Keratinocyte (primary cell): ENCODE data around the gene SORT1. TPM values are rescaled to one million over a fixed set of nuclear protein-coding genes. Genes with fewer than 3 reads are reported as not detected.

Experiments used
- DNase-seq: peaks from one replicate; pipeline ENCODE4 v3.0.0-alpha.2; 2011; ENCODE audit warnings: low read depth, missing footprints, low spot score
- FAIRE-seq: peaks from 2 replicates; lab custom pipeline; 2011; peaks lifted over from hg19 to GRCh38; lab: Jason Lieb, UNC
- H2AFZ ChIP-seq: 2 replicates; pipeline ENCODE4 v1.6.0; 2012; ENCODE audit warnings: low read length, control low read depth, inconsistent platforms; ENCODE audit not compliant: control insufficient read depth
- H3K27ac ChIP-seq: 2 replicates; pipeline ENCODE4 v1.5.1; 2011; ENCODE audit warnings: low read length; ENCODE audit not compliant: control insufficient read depth, insufficient read depth
- H3K27me3 ChIP-seq: 3 replicates; pipeline ENCODE4 v1.6.0; 2011; ENCODE audit warnings: low read length; ENCODE audit not compliant: control insufficient read depth, insufficient read depth; ENCODE audit errors: extremely low read depth
- H3K36me3 ChIP-seq, 2 experiments: 2 replicates in 1 of 2; 3 replicates in 1 of 2; pipeline ENCODE4 v1.5.1; 2011; ENCODE audit warnings: low read length in 2 of 2, mild to moderate bottlenecking in 1 of 2; ENCODE audit not compliant: control insufficient read depth in 2 of 2, insufficient read depth in 2 of 2; ENCODE audit errors: extremely low read depth in 1 of 2
- H3K4me1 ChIP-seq: 3 replicates; pipeline ENCODE4 v1.5.1; 2011; ENCODE audit warnings: low read length; ENCODE audit not compliant: control insufficient read depth, insufficient read depth; ENCODE audit errors: extremely low read depth
- H3K4me2 ChIP-seq: 3 replicates; pipeline ENCODE4 v1.6.0; 2011; ENCODE audit warnings: low read depth, low read length; ENCODE audit not compliant: control insufficient read depth, insufficient read depth; ENCODE audit errors: extremely low read depth
- H3K4me3 ChIP-seq, 3 experiments: fragments of 200-600 bp in 1 of 3; sonication (generic) in 1 of 3; 2 replicates in 2 of 3; 3 replicates in 1 of 3; pipeline ENCODE4 v1.5.1; 2011 to 2016; ENCODE audit warnings: low read length in 3 of 3, mild to moderate bottlenecking in 3 of 3, control low read depth in 2 of 3, inconsistent platforms in 1 of 3, low read depth in 1 of 3, mixed read lengths in 1 of 3, mixed run types in 1 of 3, moderate library complexity in 1 of 3; ENCODE audit not compliant: control insufficient read depth in 2 of 3, insufficient read depth in 2 of 3; ENCODE audit errors: extremely low read depth in 1 of 3
- H3K79me2 ChIP-seq: 2 replicates; pipeline ENCODE4 v1.6.0; 2012; ENCODE audit warnings: low read length; ENCODE audit not compliant: control insufficient read depth, insufficient read depth
- H3K9ac ChIP-seq: 3 replicates; pipeline ENCODE4 v1.6.0; 2011; ENCODE audit warnings: low read length; ENCODE audit not compliant: control insufficient read depth, insufficient read depth; ENCODE audit errors: extremely low read depth
- H3K9me1 ChIP-seq: 3 replicates; pipeline ENCODE4 v1.6.0; 2011; ENCODE audit warnings: low read length; ENCODE audit not compliant: control insufficient read depth, insufficient read depth; ENCODE audit errors: extremely low read depth
- H3K9me3 ChIP-seq: 2 replicates; pipeline ENCODE4 v1.5.1; 2012; ENCODE audit warnings: low read depth, low read length; ENCODE audit not compliant: control insufficient read depth
- H4K20me1 ChIP-seq: 3 replicates; pipeline ENCODE4 v1.6.0; 2011; ENCODE audit warnings: low read length; ENCODE audit not compliant: control insufficient read depth, insufficient read depth; ENCODE audit errors: extremely low read depth
- CTCF ChIP-seq, 3 experiments: IDR thresholded peaks in 1 of 3; conservative IDR thresholded peaks in 1 of 3; optimal IDR thresholded peaks in 1 of 3; 2 replicates in 2 of 3; 3 replicates in 1 of 3; pipeline versions ENCODE3 to v1.5.1; 2011; ENCODE audit warnings: low read length in 3 of 3, mild to moderate bottlenecking in 3 of 3, moderate library complexity in 2 of 3, control low read depth in 1 of 3, inconsistent platforms in 1 of 3; ENCODE audit not compliant: insufficient read depth in 2 of 3; ENCODE audit errors: extremely low read depth in 1 of 3
- EZH2 ChIP-seq: IDR thresholded peaks from one replicate; pipeline ENCODE4 v1.6.1; 2012; ENCODE audit warnings: inconsistent platforms, mild to moderate bottlenecking, low read length, moderate library complexity
- dilution Hi-C: fragments of 300-500 bp; cut with MboI; formaldehyde crosslinking; loops from one replicate; pipeline ENCODE4 v1.7.0; 2020; ENCODE audit warnings: low sequenced_read_pairs; ENCODE audit not compliant: extremely low pct_ligation_motif_present
- polyA plus RNA-seq, 5 experiments: library from polyadenylated mRNA; depleted of rRNA in 3 of 5; stranded (reverse) in 3 of 5; stranded (forward) in 1 of 5; unstranded in 1 of 5; fragments of >200 nt; gene quantifications; 1 replicate in 1 of 5; 2 replicates in 3 of 5; 3 replicates in 1 of 5; pipeline versions ENCODE4 v1.2.1 to v1.2.3, GENCODE V29; 2011 to 2012; ENCODE audit warnings: missing spikeins in 2 of 5, low read depth in 1 of 5, low replicate concordance in 1 of 5

Gene SORT1
- polyA plus RNA-seq, 1 donor (not counting 4 experiments of a cell fraction or from before 2014, with no cell fraction given): 1.6 TPM

DNA sequence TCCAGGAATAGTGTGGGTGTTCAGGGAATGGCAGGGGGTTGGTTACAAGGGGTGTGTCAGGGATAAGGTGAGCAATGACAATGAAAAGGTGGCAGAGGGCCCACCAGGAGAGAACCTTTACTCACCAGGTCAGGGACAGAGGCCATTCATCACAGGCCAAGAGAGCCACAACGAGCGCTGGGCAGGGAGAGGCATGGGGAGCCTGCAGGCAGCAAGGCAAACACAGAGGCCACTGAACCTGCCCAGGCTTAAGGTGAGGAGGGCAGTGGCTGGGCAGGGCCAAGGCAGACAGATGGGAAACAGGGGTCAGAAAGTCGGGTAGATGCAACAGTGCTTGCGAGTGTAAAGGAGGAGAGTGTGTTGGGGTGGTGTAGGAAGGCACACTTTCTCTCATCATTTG, 62.6 kb downstream of the SORT1 start:
- dilution Hi-C loops: no loop called here
- Histone ChIP-seq H3K27ac (no peak overlapping the region), H3K27me3 (no peaks in the 10 kb centered on the region), H3K4me3 (no peak overlapping the region), H3K79me2 (no peaks in the 10 kb centered on the region), H3K9me3 (peaks cover 2% of the 10 kb centered on the region), H3K9ac (no peak overlapping the region), H3K36me3 (no peaks in the 10 kb centered on the region), H2AFZ (no peak overlapping the region), H3K9me1 (no peaks in the 10 kb centered on the region), H4K20me1 (no peaks in the 10 kb centered on the region), H3K4me2 (no peak overlapping the region), H3K4me1 (no peaks in the 10 kb centered on the region)
- FAIRE-seq: no peak
- TF ChIP-seq EZH2 (no peak), CTCF (optimal IDR thresholded peaks at IDR 0.05 in 1 of 3, IDR thresholded peaks at IDR 0.05 in 1 of 3, conservative IDR thresholded peaks at IDR 0.05 in 1 of 3; ENCODE audit: extremely low read depth in 1 of 3, insufficient read depth in 2 of 3, low read length in 3 of 3) (no peak)
- no peak for DNase-seq

GRCh38 chr1:109331113-109331512, 66.6 kb downstream of the SORT1 start:
- dilution Hi-C loops: no loop called here
- FAIRE-seq: no peak

More at GRCh38 chr1:109331113-109331512, 66.6 kb downstream of the SORT1 start:
- Histone ChIP-seq H3K27me3 (no peaks in the 10 kb centered on the region), H3K4me1 (no peaks in the 10 kb centered on the region), H3K27ac (no peak overlapping the region), H3K9me1 (no peaks in the 10 kb centered on the region), H4K20me1 (no peaks in the 10 kb centered on the region), H3K9ac (no peak overlapping the region), H2AFZ (no peak overlapping the region), H3K36me3 (no peaks in the 10 kb centered on the region), H3K4me3 (no peak overlapping the region), H3K79me2 (no peaks in the 10 kb centered on the region), H3K9me3 (peaks cover 2% of the 10 kb centered on the region), H3K4me2 (no peak overlapping the region)
- TF ChIP-seq CTCF (optimal IDR thresholded peaks at IDR 0.05 in 1 of 3, IDR thresholded peaks at IDR 0.05 in 1 of 3, conservative IDR thresholded peaks at IDR 0.05 in 1 of 3; ENCODE audit: extremely low read depth in 1 of 3, insufficient read depth in 2 of 3, low read length in 3 of 3) (no peak), EZH2 (no peak)
- DNase-seq: no peak
